WTC11 (cell line): ENCODE results near the gene LRRC70. TPM values are rescaled to one million over a fixed set of nuclear protein-coding genes. Genes with fewer than 3 reads are reported as not detected.

Experiments used
- ATAC-seq: fragments of 200-7000 bp; cut with Tn5 transposase; 2 replicates; pipeline ENCODE4 v1.10.0; 2021; ENCODE audit warnings: mild to moderate bottlenecking, moderate library complexity
- CTCF ChIA-PET: fragments of 300-600 bp; sonication (Branson Sonifier 250); formaldehyde crosslinking; loops from one replicate; lab custom pipeline; 2021; ENCODE audit warnings: antibody characterized with exemption; lab: Charles Lee
- POLR2A ChIA-PET: fragments of 350-600 bp; sonication (Branson Sonifier 250); formaldehyde crosslinking; loops from one replicate; lab custom pipeline; 2021; ENCODE audit warnings: antibody characterized with exemption; lab: Charles Lee
- DNase-seq: peaks from one replicate; pipeline ENCODE4 v3.0.0; 2021; ENCODE audit warnings: low spot score
- H3K27ac Mint-ChIP-seq: 2 replicates; pipeline ENCODE4 v1.8.0; 2021; ENCODE audit warnings: mixed read lengths
- H3K27me3 Mint-ChIP-seq: 2 replicates; pipeline ENCODE4 v1.8.0; 2021; ENCODE audit warnings: low read depth, mild to moderate bottlenecking, moderate library complexity, mixed read lengths
- H3K36me3 Mint-ChIP-seq: 2 replicates; pipeline ENCODE4 v1.8.0; 2021; ENCODE audit warnings: mixed read lengths
- H3K4me1 Mint-ChIP-seq: 2 replicates; pipeline ENCODE4 v1.8.0; 2022; ENCODE audit warnings: mixed read lengths
- H3K4me3 Mint-ChIP-seq: 2 replicates; pipeline ENCODE4 v1.8.0; 2021; ENCODE audit warnings: mild to moderate bottlenecking, moderate library complexity, mixed read lengths
- H3K9me3 Mint-ChIP-seq: 2 replicates; pipeline ENCODE4 v1.8.0; 2021; ENCODE audit warnings: mixed read lengths
- ATF3 ChIP-seq: sonication (generic); formaldehyde crosslinking; conservative IDR thresholded peaks from 2 replicates; pipeline ENCODE4 v1.8.1; 2022; ENCODE audit warnings: mild to moderate bottlenecking, missing genetic modification reagents
- ETV6 ChIP-seq: sonication (generic); formaldehyde crosslinking; IDR thresholded peaks from 2 replicates; pipeline ENCODE4 v1.8.1; 2022; ENCODE audit warnings: mild to moderate bottlenecking, missing genetic modification reagents
- GTF2I ChIP-seq: fragments of 250-450 bp; sonication (Bioruptor Pico); conservative IDR thresholded peaks from 2 replicates; pipeline ENCODE4 v1.4.0; 2021; ENCODE audit warnings: mild to moderate bottlenecking
- HMGA2 ChIP-seq: fragments of 250-450 bp; sonication (Bioruptor Pico); IDR thresholded peaks from 2 replicates; pipeline ENCODE4 v1.4.0; 2021; ENCODE audit warnings: mild to moderate bottlenecking, moderate library complexity
- IRF2 ChIP-seq: sonication (generic); formaldehyde crosslinking; IDR thresholded peaks from 2 replicates; pipeline ENCODE4 v1.8.0; 2022; ENCODE audit warnings: low read depth, missing genetic modification reagents, borderline replicate concordance
- NR3C1 ChIP-seq: sonication (generic); formaldehyde crosslinking; conservative IDR thresholded peaks from 2 replicates; pipeline ENCODE4 v1.8.1; 2023; ENCODE audit warnings: low read depth, mild to moderate bottlenecking, missing genetic modification reagents
- SMAD3 ChIP-seq: sonication (generic); formaldehyde crosslinking; IDR thresholded peaks from 2 replicates; pipeline ENCODE4 v1.8.0; 2022; ENCODE audit warnings: missing genetic modification reagents, mild to moderate bottlenecking, borderline replicate concordance
- TEAD1 ChIP-seq: sonication (generic); formaldehyde crosslinking; IDR thresholded peaks from 2 replicates; pipeline ENCODE4 v1.8.0; 2022; ENCODE audit warnings: mild to moderate bottlenecking, missing genetic modification reagents
- ZBTB43 ChIP-seq: sonication (generic); formaldehyde crosslinking; IDR thresholded peaks from 2 replicates; pipeline ENCODE4 v1.8.1; 2023; ENCODE audit warnings: mild to moderate bottlenecking, missing genetic modification reagents
- ZNF121 ChIP-seq: sonication (generic); formaldehyde crosslinking; IDR thresholded peaks from 2 replicates; pipeline ENCODE4 v1.8.0; 2023; ENCODE audit warnings: missing genetic modification reagents
- ZNF232 ChIP-seq: sonication (generic); formaldehyde crosslinking; IDR thresholded peaks from 2 replicates; pipeline ENCODE4 v1.8.0; 2022; ENCODE audit warnings: mild to moderate bottlenecking, missing genetic modification reagents
- ZNF512 ChIP-seq: sonication (generic); formaldehyde crosslinking; IDR thresholded peaks from 2 replicates; pipeline ENCODE4 v1.8.1; 2022; ENCODE audit warnings: missing genetic modification reagents, borderline replicate concordance
- total RNA-seq: library from RNA; stranded (reverse); gene quantifications from 3 replicates; pipeline ENCODE4 v1.2.3, GENCODE V29; 2021
- TF ChIP-seq, protein P1 (sequence below): fragments of 250-450 bp; sonication (Bioruptor Pico); IDR thresholded peaks from 2 replicates; pipeline ENCODE4 v1.9.0; 2021; ENCODE audit warnings: moderate library complexity, mild to moderate bottlenecking, inconsistent platforms, borderline replicate concordance
- TF ChIP-seq, protein P2 (sequence below): sonication (generic); formaldehyde crosslinking; IDR thresholded peaks from 2 replicates; pipeline ENCODE4 v1.8.1; 2023; ENCODE audit warnings: mild to moderate bottlenecking, missing genetic modification reagents, moderate library complexity
- TF ChIP-seq, protein P3 (sequence below): sonication (generic); formaldehyde crosslinking; IDR thresholded peaks from 2 replicates; pipeline ENCODE4 v1.8.1; 2022; ENCODE audit warnings: mild to moderate bottlenecking, missing genetic modification reagents, moderate library complexity, borderline replicate concordance
- TF ChIP-seq, protein P4 (sequence below): sonication (generic); formaldehyde crosslinking; IDR thresholded peaks from 2 replicates; pipeline ENCODE4 v1.8.0; 2023; ENCODE audit warnings: mild to moderate bottlenecking, missing genetic modification reagents
- TF ChIP-seq, protein P5 (sequence below): fragments of 200-600 bp; IDR thresholded peaks from 2 replicates; pipeline ENCODE4 v1.8.0; 2022; ENCODE audit warnings: antibody characterized with exemption
- TF ChIP-seq, protein P6 (sequence below): sonication (generic); formaldehyde crosslinking; IDR thresholded peaks from 2 replicates; pipeline ENCODE4 v1.8.0; 2022; ENCODE audit warnings: missing genetic modification reagents

LRRC70 gene
- total RNA-seq, 1 experiment from 2014 or later: 0.37 TPM

- POLR2A ChIA-PET: no interaction called here
These were observed 10.9 kb downstream of the LRRC70 start for GRCh38 chr5:62589504-62589903.

More at GRCh38 chr5:62589504-62589903, 10.9 kb downstream of the LRRC70 start:
- H3K27ac Mint-ChIP-seq: no peak overlapping the region
- DNase-seq (no peak), ATAC-seq (peak; percentile 33; the same call in 1 of the 2 replicates)
- TF ChIP-seq GTF2I (CRISPR knock-in tag) (no peak), SMAD3 (CRISPR knock-in tag) (no peak), ZNF121 (CRISPR knock-in tag) (no peak), ZBTB43 (CRISPR knock-in tag) (no peak), TEAD1 (no peak), ATF3 (CRISPR knock-in tag) (no peak), ETV6 (no peak), HMGA2 (CRISPR knock-in tag) (no peak), NR3C1 (CRISPR knock-in tag) (no peak), IRF2 (CRISPR knock-in tag) (no peak), ZNF232 (CRISPR knock-in tag) (no peak), ZNF512 (no peak)
- TF ChIP-seq, protein P1, sequence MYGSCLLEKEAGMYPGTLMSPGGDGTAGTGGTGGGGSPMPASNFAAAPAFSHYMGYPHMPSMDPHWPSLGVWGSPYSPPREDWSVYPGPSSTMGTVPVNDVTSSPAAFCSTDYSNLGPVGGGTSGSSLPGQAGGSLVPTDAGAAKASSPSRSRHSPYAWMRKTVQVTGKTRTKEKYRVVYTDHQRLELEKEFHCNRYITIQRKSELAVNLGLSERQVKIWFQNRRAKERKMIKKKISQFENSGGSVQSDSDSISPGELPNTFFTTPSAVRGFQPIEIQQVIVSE (CRISPR knock-in tag): no peak
- TF ChIP-seq, protein P2, sequence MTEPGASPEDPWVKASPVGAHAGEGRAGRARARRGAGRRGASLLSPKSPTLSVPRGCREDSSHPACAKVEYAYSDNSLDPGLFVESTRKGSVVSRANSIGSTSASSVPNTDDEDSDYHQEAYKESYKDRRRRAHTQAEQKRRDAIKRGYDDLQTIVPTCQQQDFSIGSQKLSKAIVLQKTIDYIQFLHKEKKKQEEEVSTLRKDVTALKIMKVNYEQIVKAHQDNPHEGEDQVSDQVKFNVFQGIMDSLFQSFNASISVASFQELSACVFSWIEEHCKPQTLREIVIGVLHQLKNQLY (CRISPR knock-in tag): no peak
- TF ChIP-seq, protein P3, sequence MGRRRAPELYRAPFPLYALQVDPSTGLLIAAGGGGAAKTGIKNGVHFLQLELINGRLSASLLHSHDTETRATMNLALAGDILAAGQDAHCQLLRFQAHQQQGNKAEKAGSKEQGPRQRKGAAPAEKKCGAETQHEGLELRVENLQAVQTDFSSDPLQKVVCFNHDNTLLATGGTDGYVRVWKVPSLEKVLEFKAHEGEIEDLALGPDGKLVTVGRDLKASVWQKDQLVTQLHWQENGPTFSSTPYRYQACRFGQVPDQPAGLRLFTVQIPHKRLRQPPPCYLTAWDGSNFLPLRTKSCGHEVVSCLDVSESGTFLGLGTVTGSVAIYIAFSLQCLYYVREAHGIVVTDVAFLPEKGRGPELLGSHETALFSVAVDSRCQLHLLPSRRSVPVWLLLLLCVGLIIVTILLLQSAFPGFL (CRISPR knock-in tag): no peak
- TF ChIP-seq, protein P4, sequence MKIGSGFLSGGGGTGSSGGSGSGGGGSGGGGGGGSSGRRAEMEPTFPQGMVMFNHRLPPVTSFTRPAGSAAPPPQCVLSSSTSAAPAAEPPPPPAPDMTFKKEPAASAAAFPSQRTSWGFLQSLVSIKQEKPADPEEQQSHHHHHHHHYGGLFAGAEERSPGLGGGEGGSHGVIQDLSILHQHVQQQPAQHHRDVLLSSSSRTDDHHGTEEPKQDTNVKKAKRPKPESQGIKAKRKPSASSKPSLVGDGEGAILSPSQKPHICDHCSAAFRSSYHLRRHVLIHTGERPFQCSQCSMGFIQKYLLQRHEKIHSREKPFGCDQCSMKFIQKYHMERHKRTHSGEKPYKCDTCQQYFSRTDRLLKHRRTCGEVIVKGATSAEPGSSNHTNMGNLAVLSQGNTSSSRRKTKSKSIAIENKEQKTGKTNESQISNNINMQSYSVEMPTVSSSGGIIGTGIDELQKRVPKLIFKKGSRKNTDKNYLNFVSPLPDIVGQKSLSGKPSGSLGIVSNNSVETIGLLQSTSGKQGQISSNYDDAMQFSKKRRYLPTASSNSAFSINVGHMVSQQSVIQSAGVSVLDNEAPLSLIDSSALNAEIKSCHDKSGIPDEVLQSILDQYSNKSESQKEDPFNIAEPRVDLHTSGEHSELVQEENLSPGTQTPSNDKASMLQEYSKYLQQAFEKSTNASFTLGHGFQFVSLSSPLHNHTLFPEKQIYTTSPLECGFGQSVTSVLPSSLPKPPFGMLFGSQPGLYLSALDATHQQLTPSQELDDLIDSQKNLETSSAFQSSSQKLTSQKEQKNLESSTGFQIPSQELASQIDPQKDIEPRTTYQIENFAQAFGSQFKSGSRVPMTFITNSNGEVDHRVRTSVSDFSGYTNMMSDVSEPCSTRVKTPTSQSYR (CRISPR knock-in tag): no peak
- TF ChIP-seq, protein P5, sequence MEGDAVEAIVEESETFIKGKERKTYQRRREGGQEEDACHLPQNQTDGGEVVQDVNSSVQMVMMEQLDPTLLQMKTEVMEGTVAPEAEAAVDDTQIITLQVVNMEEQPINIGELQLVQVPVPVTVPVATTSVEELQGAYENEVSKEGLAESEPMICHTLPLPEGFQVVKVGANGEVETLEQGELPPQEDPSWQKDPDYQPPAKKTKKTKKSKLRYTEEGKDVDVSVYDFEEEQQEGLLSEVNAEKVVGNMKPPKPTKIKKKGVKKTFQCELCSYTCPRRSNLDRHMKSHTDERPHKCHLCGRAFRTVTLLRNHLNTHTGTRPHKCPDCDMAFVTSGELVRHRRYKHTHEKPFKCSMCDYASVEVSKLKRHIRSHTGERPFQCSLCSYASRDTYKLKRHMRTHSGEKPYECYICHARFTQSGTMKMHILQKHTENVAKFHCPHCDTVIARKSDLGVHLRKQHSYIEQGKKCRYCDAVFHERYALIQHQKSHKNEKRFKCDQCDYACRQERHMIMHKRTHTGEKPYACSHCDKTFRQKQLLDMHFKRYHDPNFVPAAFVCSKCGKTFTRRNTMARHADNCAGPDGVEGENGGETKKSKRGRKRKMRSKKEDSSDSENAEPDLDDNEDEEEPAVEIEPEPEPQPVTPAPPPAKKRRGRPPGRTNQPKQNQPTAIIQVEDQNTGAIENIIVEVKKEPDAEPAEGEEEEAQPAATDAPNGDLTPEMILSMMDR: no peak; the same call in 1 of the 2 replicates
- TF ChIP-seq, protein P6, sequence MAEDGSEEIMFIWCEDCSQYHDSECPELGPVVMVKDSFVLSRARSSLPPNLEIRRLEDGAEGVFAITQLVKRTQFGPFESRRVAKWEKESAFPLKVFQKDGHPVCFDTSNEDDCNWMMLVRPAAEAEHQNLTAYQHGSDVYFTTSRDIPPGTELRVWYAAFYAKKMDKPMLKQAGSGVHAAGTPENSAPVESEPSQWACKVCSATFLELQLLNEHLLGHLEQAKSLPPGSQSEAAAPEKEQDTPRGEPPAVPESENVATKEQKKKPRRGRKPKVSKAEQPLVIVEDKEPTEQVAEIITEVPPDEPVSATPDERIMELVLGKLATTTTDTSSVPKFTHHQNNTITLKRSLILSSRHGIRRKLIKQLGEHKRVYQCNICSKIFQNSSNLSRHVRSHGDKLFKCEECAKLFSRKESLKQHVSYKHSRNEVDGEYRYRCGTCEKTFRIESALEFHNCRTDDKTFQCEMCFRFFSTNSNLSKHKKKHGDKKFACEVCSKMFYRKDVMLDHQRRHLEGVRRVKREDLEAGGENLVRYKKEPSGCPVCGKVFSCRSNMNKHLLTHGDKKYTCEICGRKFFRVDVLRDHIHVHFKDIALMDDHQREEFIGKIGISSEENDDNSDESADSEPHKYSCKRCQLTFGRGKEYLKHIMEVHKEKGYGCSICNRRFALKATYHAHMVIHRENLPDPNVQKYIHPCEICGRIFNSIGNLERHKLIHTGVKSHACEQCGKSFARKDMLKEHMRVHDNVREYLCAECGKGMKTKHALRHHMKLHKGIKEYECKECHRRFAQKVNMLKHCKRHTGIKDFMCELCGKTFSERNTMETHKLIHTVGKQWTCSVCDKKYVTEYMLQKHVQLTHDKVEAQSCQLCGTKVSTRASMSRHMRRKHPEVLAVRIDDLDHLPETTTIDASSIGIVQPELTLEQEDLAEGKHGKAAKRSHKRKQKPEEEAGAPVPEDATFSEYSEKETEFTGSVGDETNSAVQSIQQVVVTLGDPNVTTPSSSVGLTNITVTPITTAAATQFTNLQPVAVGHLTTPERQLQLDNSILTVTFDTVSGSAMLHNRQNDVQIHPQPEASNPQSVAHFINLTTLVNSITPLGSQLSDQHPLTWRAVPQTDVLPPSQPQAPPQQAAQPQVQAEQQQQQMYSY (CRISPR knock-in tag): no peak
- H3K27me3 Mint-ChIP-seq: no peaks in the 10 kb centered on the region
- H3K36me3 Mint-ChIP-seq: peaks cover 14% of the 10 kb centered on the region
- CTCF ChIA-PET: interaction anchor here (1.0 to 1.7 kb wide), 3 partner anchors 12 to 191 kb away, joined by 3 to 4 read pairs (median 4); no protein-coding TSS in a partner anchor
- H3K9me3 Mint-ChIP-seq: no peaks in the 10 kb centered on the region
- peaks cover 19% of the 10 kb centered on the region for H3K4me1 Mint-ChIP-seq
- no peak overlapping the region for H3K4me3 Mint-ChIP-seq
